NCI-H748 (cell line): ENCODE data around the gene CREB5.
A peak's percentile ranks its signal among the peaks of the same experiment; 100 is the strongest.
"Not testable (repeated sequence)": the region's sequence is repeated elsewhere in the genome, so short reads cannot be mapped to it uniquely, and the experiment has no call there.

Experiments
- DNase-seq: peaks from one replicate; lab custom pipeline; 2025; ENCODE audit not compliant: unreplicated experiment; lab: John Stamatoyannopoulos, UW

Gene CREB5

DNA sequence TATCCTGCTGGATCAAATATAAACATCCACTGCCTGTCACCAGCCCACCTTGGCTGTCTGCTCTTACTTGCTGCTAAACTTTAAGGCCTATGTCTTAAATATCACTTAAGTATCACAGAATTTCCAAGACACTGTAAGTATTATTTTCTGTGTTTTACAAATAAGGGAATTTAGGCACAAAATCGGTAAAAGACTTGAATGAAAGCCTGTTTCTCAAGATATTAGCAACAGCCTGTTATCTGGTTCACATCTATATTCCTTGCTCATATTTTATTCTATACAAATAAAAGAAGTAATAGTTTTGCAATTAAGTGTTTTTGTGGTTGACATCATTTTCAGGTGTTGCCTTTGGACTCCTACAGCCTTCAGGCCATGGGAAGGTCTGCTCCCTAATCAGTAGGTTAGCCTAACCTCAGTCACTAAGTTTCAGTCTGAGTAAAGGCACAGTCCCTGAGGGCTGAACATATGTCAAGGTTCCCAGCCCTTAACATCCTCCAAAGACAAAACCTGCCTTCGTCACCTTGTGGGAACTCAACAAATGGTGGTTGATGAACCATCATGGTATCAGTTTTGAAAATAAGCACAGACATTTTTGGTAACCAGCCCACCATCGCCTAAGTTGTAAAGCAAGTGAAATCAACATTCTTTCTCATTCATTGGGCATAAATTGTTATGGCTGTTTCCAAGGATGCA, 127.1 kb downstream of the CREB5 start:
- no peak for DNase-seq

DNA sequence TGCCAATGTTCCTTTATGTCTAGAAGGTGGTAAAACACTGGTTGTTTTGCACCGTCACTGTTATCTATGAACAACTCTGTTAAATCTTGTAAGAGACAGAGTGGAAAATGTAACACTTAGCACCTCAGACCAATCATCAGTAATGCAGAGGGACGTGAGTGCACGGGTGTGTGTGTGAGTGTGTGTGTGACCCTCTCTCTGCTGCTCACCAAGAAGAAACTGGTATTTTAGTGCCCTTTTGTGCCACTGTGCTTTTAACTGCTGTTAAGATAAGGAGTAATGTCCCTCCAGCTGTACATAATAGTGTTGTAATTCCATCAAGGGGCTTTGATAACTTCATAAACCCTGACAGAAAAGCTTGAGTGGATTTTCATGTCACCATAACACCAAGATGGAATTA, 130.1 kb downstream of the CREB5 start:
- no peak for DNase-seq

GRCh38 chr7:28544453-28545117, 132.3 kb downstream of the CREB5 start:
- no peak for DNase-seq

GRCh38 chr7:28546067-28546466, 133.7 kb downstream of the CREB5 start:
- DNase-seq = no peak

DNA sequence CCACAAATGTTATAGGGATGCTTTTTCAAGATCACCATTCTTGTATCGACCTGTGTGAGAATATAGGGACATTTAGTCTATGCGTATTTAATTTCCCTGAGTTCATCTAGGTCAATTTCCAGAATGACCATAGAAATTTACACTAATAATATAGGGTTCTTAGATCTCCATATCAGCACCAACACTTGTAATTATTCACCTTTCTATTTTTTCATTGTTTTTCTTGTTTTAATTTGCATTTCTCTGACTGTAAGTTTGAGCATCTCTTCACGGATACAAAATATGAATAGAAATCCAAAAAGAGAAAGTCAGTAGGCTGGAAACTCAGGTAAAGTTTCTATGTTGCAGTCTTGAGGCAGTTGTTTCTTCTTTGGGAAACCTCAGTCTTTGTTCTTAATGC, 134.8 kb downstream of the CREB5 start:
- no peak for DNase-seq

- peak; percentile 6 for DNase-seq
Observed at GRCh38 chr7:28548416-28548815, 136.1 kb downstream of the CREB5 start.

DNA sequence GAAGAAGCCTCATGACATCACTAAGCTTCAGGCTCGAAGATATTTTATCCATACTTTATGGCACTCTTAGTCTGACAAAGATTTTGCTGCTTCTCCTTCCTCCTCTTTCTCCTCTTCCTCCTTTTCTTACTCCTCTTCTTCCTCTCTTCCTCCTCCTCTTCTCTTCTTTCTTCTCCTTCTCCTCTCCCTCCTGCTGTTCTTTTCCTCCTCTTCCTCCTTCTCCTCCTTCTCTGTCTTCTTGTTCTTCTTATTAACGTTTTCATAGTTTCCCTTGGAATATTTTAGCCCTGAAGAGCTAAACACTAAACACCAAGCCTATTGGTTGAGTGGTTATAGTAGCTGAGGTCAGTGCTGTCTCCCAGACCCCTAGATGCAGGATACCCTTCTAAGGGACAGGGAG, 137.7 kb downstream of the CREB5 start:
- DNase-seq = no peak

GRCh38 chr7:28550580-28551186, 138.4 kb downstream of the CREB5 start:
- peak; percentile 39 for DNase-seq

GRCh38 chr7:28551331-28551730, 139.0 kb downstream of the CREB5 start:
- DNase-seq = no peak

DNA sequence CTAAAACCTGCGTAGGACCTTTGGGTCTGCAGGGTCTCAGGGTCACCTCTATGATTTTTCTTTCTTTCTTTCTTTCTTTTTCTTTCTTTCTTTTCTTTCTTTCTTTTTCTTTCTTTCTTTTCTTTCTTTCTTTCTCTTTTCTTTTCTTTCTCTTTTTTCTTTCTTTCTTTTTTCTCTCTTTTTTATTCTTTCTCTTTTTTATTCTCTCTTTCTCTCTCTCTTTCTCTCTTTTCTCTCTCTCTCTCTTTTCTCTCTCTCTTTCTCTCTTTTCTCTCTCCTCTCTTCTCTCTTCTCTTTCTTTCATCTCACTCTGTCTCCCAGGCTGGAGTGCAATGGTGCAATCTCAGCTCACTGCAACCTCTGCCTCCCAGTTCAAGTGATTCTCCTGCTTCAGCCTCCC, 139.4 kb downstream of the CREB5 start:
- DNase-seq = not testable (repeated sequence)

DNA sequence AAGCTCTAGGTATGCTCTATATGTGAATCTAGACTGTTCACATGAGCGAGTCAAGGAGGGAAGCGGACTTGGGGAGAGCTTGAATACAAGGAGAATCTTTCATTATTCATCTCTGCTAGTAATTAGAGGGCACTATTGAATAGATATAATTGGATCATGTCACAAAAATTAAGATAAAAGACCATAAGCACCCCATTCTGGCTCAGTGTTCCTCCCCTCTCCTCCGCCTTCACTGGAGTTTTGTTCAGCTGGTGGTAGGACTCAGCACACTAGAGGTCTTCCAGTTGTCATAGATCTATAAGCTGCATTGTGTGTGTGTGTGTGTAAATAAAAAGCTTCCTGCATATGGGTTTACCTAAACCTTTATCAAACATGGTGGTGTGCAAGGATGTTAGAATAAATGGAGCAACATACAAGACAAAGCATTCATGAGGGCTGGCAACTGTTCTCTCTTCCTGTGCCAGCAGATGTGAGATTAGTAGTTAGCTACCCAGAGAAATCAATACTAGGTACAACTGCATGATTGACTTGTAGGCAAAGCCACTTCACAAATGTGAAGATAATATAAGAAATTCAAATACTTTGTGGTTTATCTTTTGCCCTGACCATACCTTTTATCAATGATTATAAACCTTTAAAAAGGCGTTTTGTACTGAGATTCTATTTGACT, 142.6 kb downstream of the CREB5 start:
- DNase-seq = peak; percentile 65

GRCh38 chr7:28556025-28556424, 143.7 kb downstream of the CREB5 start:
- no peak for DNase-seq

DNA sequence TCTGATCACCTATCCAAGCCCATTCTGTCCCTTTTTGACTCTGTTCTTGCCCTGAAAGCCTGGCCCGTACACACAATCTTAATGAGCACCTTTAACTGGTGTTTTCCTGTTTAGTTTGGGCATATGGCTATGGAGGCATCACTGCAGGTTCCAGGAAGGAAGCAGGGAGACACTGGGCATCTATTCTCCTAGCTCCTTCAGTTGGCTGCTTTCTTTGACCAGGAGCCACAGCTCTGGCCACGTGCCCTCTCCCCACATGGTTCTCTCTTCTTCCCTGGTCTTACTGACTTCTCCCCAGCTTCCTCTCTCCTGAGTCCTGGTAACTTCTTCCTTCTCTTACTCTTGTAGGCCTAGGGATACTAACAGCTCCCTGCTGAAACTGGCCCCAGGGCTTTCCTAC, 144.4 kb downstream of the CREB5 start:
- no peak for DNase-seq

- peak; percentile 84 for DNase-seq
Observed at GRCh38 chr7:28558236-28558635, 145.9 kb downstream of the CREB5 start.

GRCh38 chr7:28560767-28561166, 148.4 kb downstream of the CREB5 start:
- no peak for DNase-seq

DNA sequence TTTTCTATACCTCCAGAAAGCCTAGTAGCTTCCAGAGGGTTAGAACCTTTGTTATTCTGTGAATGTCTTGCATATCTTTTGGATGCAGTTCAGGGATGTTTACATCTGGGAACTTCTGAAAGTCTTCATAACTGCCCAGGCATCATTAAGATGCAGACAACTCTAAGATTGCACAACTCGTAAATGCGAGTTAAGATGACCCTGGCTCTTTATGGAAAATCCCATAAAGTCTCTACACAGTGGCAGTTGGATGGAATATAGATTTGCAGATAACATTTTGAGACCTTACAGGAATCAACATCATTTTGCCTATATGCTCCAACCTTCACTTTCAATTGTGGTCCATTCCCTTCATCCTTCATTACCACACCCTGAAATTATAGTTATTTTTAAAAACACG, 151.7 kb downstream of the CREB5 start:
- no peak for DNase-seq

DNA sequence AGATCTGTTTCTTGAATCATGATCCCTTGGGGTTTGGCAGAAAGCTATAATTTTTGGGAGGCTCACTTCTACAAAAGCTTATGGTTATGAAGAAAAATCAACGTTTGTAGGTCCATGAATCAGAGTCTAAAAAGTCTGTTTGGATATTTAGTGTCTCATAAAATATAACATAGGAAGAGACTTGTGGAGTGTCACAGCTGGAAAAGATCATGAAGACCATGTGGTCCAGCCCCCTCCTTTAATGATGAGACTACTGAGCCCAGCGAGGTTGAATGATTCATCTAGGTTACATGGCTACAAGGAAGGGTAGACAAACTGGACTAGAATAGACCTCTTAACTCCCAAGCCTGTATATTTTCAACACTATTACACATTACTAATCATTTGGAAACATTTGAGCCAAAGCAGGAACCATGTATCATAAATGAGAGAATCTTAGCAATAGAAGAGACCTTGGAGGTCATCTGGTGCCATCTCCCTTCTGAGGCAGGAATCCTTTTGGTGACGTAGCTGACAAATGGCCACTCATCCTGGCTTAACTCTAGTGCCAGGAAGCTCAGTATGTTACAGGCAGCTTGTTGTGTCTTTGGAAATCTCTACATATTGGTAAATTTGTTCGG, 152.5 kb downstream of the CREB5 start:
- no peak for DNase-seq

- no peak for DNase-seq
Observed at GRCh38 chr7:28565980-28566379, 153.7 kb downstream of the CREB5 start.

- DNase-seq = no peak
Observed at GRCh38 chr7:28570113-28570969, 158.0 kb downstream of the CREB5 start.

- no peak for DNase-seq
Observed at GRCh38 chr7:28570970-28571288, 158.6 kb downstream of the CREB5 start.

DNA sequence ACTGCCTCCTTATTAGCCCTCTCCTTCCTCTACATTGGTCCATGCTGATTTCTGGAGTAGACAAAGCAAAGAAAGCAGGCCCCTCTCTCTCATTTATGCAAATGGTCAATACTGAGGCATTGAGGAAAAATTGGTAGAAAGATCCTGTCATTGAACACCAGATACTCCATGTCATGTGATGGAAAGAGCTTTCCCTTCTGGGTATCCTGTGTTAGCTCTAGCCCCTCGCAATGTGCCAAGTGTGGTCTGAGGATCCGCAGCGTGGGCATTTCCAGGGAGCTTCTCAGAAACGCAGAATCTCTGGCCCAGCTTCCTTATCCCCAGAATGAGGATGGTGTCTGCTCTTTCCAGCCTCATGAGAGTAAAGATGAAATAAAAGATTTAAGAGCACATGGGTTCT, 159.1 kb downstream of the CREB5 start:
- no peak for DNase-seq
